ENCODE data around the gene IL32.
A peak's percentile ranks its signal among the peaks of the same experiment; 100 is the strongest.

The IL32 gene

GRCh38 chr16:3089717-3090592 lies 24.5 kb downstream of the IL32 start:
- DNase-seq (ENCODE audit: low spot score): no peak

GRCh38 chr16:3091551-3091950 lies 26.1 kb downstream of the IL32 start:
- DNase-seq (ENCODE audit: low spot score): no peak

- DNase-seq (ENCODE audit: low spot score): no peak
Measured at GRCh38 chr16:3092501-3092941, 27.1 kb downstream of the IL32 start.

GRCh38 chr16:3094289-3095027 lies 29.0 kb downstream of the IL32 start:
- peak; percentile 74 for DNase-seq (ENCODE audit: low spot score)

GRCh38 chr16:3095869-3096268 lies 30.4 kb downstream of the IL32 start:
- peak; percentile 74 for DNase-seq (ENCODE audit: low spot score)

GRCh38 chr16:3096362-3096761 lies 30.9 kb downstream of the IL32 start:
- no peak for DNase-seq (ENCODE audit: low spot score)

GRCh38 chr16:3097266-3097665 lies 31.8 kb downstream of the IL32 start:
- no peak for DNase-seq (ENCODE audit: low spot score)

GRCh38 chr16:3098459-3099394 lies 33.3 kb downstream of the IL32 start, which contains the start of gene ZSCAN10:
ZSCAN10 (minus strand) TSS chr16:3099294; CDS start chr16:3092937, 6,357 bp downstream.
- DNase-seq (ENCODE audit: low spot score): no peak

- DNase-seq (ENCODE audit: low spot score): no peak
Measured at GRCh38 chr16:3099395-3099731, 33.9 kb downstream of the IL32 start.

GRCh38 chr16:3099732-3100499 lies 34.5 kb downstream of the IL32 start:
- peak; percentile 90 for DNase-seq (ENCODE audit: low spot score)

GRCh38 chr16:3101018-3101840 lies 35.8 kb downstream of the IL32 start:
- DNase-seq (ENCODE audit: low spot score): peak; percentile 66

GRCh38 chr16:3101841-3102470 lies 36.5 kb downstream of the IL32 start:
- peak; percentile 38 for DNase-seq (ENCODE audit: low spot score)

- peak; percentile 88 for DNase-seq (ENCODE audit: low spot score)
Measured at GRCh38 chr16:3106205-3106928, 40.9 kb downstream of the IL32 start.

- DNase-seq (ENCODE audit: low spot score): no peak
Measured at GRCh38 chr16:3112058-3112880, 46.8 kb downstream of the IL32 start, which contains the start of gene ZNF205. ZNF205 (plus strand) TSS chr16:3112586; CDS start chr16:3113431, 845 bp downstream.

- DNase-seq (ENCODE audit: low spot score): no peak
Measured at GRCh38 chr16:3112881-3113574, 47.6 kb downstream of the IL32 start.

- no peak for DNase-seq (ENCODE audit: low spot score)
Measured at GRCh38 chr16:3113765-3114479, 48.5 kb downstream of the IL32 start.

GRCh38 chr16:3115003-3115402 lies 49.6 kb downstream of the IL32 start:
- no peak for DNase-seq (ENCODE audit: low spot score)
